ENCODE measurements around the gene IGF2. TPM values are rescaled to one million over a fixed set of nuclear protein-coding genes. Genes with fewer than 3 reads are reported as not detected.

The IGF2 gene
- total and polyA plus RNA-seq, 12 donors: 36.0 to 195 (median 81.6) TPM

GRCh38 chr11:2146051-2146450, 6.9 kb upstream of the IGF2 start:
- intact Hi-C loops (cut with DNase I): loop anchor here in 1 of 10 donors (10.0 kb wide), 1 partner anchor 261 kb away; no protein-coding TSS in a partner anchor
- no peak for DNase-seq
- WGBS, 2 donors: 27 to 41% methylated on average over 19 of the region's 19 CpGs
- ATAC-seq: no peak
- Histone ChIP-seq H3K9me3 (no peaks in the 10 kb centered on the region), H3K4me3 (no peak overlapping the region), H3K27ac (no peak overlapping the region), H3K27me3 (peaks cover 32 to 99% (median 96%) of the 10 kb centered on the region in 7 donors), H3K36me3 (no peaks in the 10 kb centered on the region), H3K4me1 (peaks cover 4 to 15% (median 10%) of the 10 kb centered on the region in 9 donors)
- no peak for TF ChIP-seq CTCF (IDR thresholded peaks at IDR 0.05)

DNA sequence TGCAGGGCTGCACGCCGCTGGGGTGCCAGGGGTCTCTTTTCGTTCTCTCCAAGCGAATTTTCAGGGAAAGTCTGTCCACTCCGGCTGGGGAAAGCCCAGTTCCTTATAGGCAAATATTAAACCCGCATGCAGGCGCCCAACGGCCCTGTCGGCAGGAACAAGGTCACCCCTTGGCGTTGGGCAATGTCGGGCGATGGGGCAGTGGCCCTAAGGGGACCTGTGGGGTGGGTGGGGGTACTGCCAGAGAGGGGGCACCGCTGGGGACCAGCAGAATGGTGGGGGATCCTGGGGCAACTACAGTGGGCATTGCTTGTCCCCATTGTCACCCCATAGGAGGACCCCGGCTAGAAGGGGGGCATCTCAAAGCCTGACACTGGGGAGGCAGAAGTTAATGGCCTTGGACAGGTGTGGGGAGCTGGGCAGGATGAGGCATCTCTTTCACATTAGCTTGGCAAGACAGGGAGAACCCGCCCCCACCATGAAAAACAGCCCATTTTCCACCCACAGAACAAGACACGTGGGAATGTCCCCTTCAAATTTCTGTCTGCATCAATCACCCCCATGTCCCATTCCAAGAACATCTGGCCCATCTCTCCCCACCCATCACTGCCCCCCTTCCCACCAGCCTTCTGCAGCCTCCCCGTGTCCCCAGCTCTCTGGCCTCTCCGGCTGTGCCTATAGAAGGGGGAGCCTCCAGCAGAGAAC, 5.5 kb upstream of the IGF2 start:
- Histone ChIP-seq H3K9me3 (no peaks in the 10 kb centered on the region), H3K4me1 (peaks cover 4 to 24% (median 12%) of the 10 kb centered on the region in 9 donors), H3K36me3 (no peaks in the 10 kb centered on the region), H3K4me3 (peak overlapping the region in 4 of 10 donors; percentile 26 to 45 (median 40)), H3K27ac (no peak overlapping the region), H3K27me3 (peaks cover 37 to 99% (median 98%) of the 10 kb centered on the region in 7 donors)
- DNase-seq (no peak), ATAC-seq (no peak)
- no peak for TF ChIP-seq CTCF (IDR thresholded peaks at IDR 0.05)
- intact Hi-C loops (cut with DNase I): loop anchor here in 3 of 10 donors (5.0 to 10.0 kb wide), 3 partner anchors 52 to 262 kb away; no protein-coding TSS in a partner anchor
- WGBS, 2 donors: 20 to 25% methylated on average over 18 of the region's 18 CpGs

- ATAC-seq (peak in 3 of 8 donors; percentile 59 to 65 (median 61)), DNase-seq (peak in 1 of 2 donors; percentile 16)
- H3K27me3 ChIP-seq: peaks cover 33 to 97% (median 96%) of the 10 kb centered on the region in 7 donors
- WGBS, 2 donors: 1 to 2% methylated on average over 71 to 72 of the region's 72 CpGs
- no peaks in the 10 kb centered on the region for H3K9me3 ChIP-seq
- TF ChIP-seq CTCF (IDR thresholded peaks at IDR 0.05): peak in 8 of 9 donors; percentile 16 to 52 (median 39)
- H3K4me3 ChIP-seq: peak overlapping the region in 9 of 10 donors; percentile 12 to 45 (median 28)
- peaks cover 4 to 24% (median 12%) of the 10 kb centered on the region in 9 donors for H3K4me1 ChIP-seq
- H3K36me3 ChIP-seq: no peaks in the 10 kb centered on the region
- H3K27ac ChIP-seq: no peak overlapping the region
- intact Hi-C loops (cut with DNase I): loop anchor here in 3 of 10 donors (5.0 to 10.0 kb wide), 3 partner anchors 52 to 262 kb away; no protein-coding TSS in a partner anchor
Observed at GRCh38 chr11:2143799-2144543, 4.8 kb upstream of the IGF2 start.

GRCh38 chr11:2143477-2143798, 4.2 kb upstream of the IGF2 start:
- Histone ChIP-seq H3K9me3 (no peaks in the 10 kb centered on the region), H3K4me1 (peaks cover 4 to 24% (median 12%) of the 10 kb centered on the region in 9 donors), H3K4me3 (peak overlapping the region in 4 of 10 donors; percentile 17 to 45 (median 36)), H3K27ac (no peak overlapping the region), H3K36me3 (no peaks in the 10 kb centered on the region), H3K27me3 (peaks cover 33 to 97% (median 96%) of the 10 kb centered on the region in 7 donors)
- no peak for TF ChIP-seq CTCF (IDR thresholded peaks at IDR 0.05)
- WGBS, 2 donors: 5 to 13% methylated on average over 12 of the region's 12 CpGs
- intact Hi-C loops (cut with DNase I): loop anchor here in 3 of 10 donors (5.0 to 10.0 kb wide), 3 partner anchors 51 to 261 kb away; no protein-coding TSS in a partner anchor
- ATAC-seq (no peak), DNase-seq (no peak)
